H9 (cell line): ENCODE results near the gene EFEMP1. TPM values are rescaled to one million over a fixed set of nuclear protein-coding genes. Genes with fewer than 3 reads are reported as not detected.

ENCODE experiments used
- DNase-seq: peaks from one replicate; pipeline ENCODE4 v3.0.0-alpha.2; 2017
- H2AFZ ChIP-seq: one replicate; pipeline ENCODE4 v1.6.1; 2013; ENCODE audit warnings: mild to moderate bottlenecking, low read length, control low read depth, moderate library complexity
- H2AK5ac ChIP-seq: 2 replicates; pipeline ENCODE4 v1.6.1; 2013; ENCODE audit warnings: low read length, control low read depth, mixed read lengths; ENCODE audit not compliant: insufficient read length
- H2BK120ac ChIP-seq: one replicate; pipeline ENCODE4 v1.6.1; 2013; ENCODE audit warnings: low read depth, mild to moderate bottlenecking, low read length, control low read depth, inconsistent platforms; ENCODE audit not compliant: poor library complexity, severe bottlenecking
- H2BK12ac ChIP-seq: 2 replicates; pipeline ENCODE4 v1.6.1; 2013; ENCODE audit warnings: low read length, control low read depth, mixed read lengths, low read depth; ENCODE audit not compliant: insufficient read length
- H2BK15ac ChIP-seq: 2 replicates; pipeline ENCODE4 v1.6.1; 2013; ENCODE audit warnings: low read depth, low read length, control low read depth
- H2BK20ac ChIP-seq: one replicate; pipeline ENCODE4 v1.6.1; 2013; ENCODE audit warnings: low read depth, mild to moderate bottlenecking, low read length, control low read depth, inconsistent platforms; ENCODE audit not compliant: poor library complexity, severe bottlenecking
- H2BK5ac ChIP-seq: 2 replicates; pipeline ENCODE4 v1.6.1; 2013; ENCODE audit warnings: low read length, control low read depth, mixed read lengths; ENCODE audit not compliant: insufficient read length
- H3K14ac ChIP-seq: 2 replicates; pipeline ENCODE4 v1.6.1; 2013; ENCODE audit warnings: low read length, control low read depth; ENCODE audit not compliant: insufficient read depth
- H3K18ac ChIP-seq: 2 replicates; pipeline ENCODE4 v1.6.1; 2013; ENCODE audit warnings: low read depth, mild to moderate bottlenecking, mixed read lengths, low read length, control low read depth; ENCODE audit not compliant: insufficient read length
- H3K23ac ChIP-seq: 2 replicates; pipeline ENCODE4 v1.6.1; 2013; ENCODE audit warnings: low read length, control low read depth, mixed read lengths, low read depth; ENCODE audit not compliant: insufficient read length
- H3K23me2 ChIP-seq: 2 replicates; pipeline ENCODE4 v1.6.1; 2013; ENCODE audit warnings: low read depth, mild to moderate bottlenecking, mixed read lengths, low read length, control low read depth; ENCODE audit not compliant: insufficient read length, poor library complexity, severe bottlenecking
- H3K27ac ChIP-seq: 2 replicates; pipeline ENCODE4 v1.5.1; 2013; ENCODE audit warnings: low read length, control low read depth, mixed read lengths, low read depth; ENCODE audit not compliant: insufficient read length
- H3K27me3 ChIP-seq: 2 replicates; pipeline ENCODE4 v1.6.1; 2013; ENCODE audit warnings: low read length, control low read depth, inconsistent platforms; ENCODE audit not compliant: insufficient read depth
- H3K4ac ChIP-seq: 2 replicates; pipeline ENCODE4 v1.6.1; 2013; ENCODE audit warnings: low read depth, mild to moderate bottlenecking, control low read depth, inconsistent platforms, low read length, moderate library complexity
- H3K4me1 ChIP-seq: 2 replicates; pipeline ENCODE4 v1.6.1; 2013; ENCODE audit warnings: low read length, control low read depth, inconsistent platforms; ENCODE audit not compliant: insufficient read depth
- H3K4me2 ChIP-seq: 2 replicates; pipeline ENCODE4 v1.6.1; 2013; ENCODE audit warnings: low read length, control low read depth, mixed read lengths; ENCODE audit not compliant: insufficient read length, insufficient read depth
- H3K56ac ChIP-seq: 2 replicates; pipeline ENCODE4 v1.6.1; 2013; ENCODE audit warnings: low read depth, mild to moderate bottlenecking, mixed read lengths, low read length, control low read depth; ENCODE audit not compliant: insufficient read length
- H3K79me1 ChIP-seq: 2 replicates; pipeline ENCODE4 v1.6.1; 2013; ENCODE audit warnings: low read depth, mild to moderate bottlenecking, moderate library complexity, low read length, control low read depth, inconsistent platforms; ENCODE audit not compliant: insufficient read depth, poor library complexity, severe bottlenecking
- H3K79me2 ChIP-seq: 2 replicates; pipeline ENCODE4 v1.6.1; 2013; ENCODE audit warnings: low read length, control low read depth, inconsistent platforms; ENCODE audit not compliant: insufficient read depth
- H3K9ac ChIP-seq: 2 replicates; pipeline ENCODE4 v1.6.1; 2013; ENCODE audit warnings: low read length, control low read depth, mixed read lengths; ENCODE audit not compliant: insufficient read length; ENCODE audit errors: extremely low read depth
- H3K9me3 ChIP-seq: one replicate; pipeline ENCODE4 v1.6.1; 2013; ENCODE audit warnings: low read depth, low read length, inconsistent platforms; ENCODE audit not compliant: control insufficient read depth
- H3T11ph ChIP-seq: one replicate; pipeline ENCODE4 v1.6.1; 2013; ENCODE audit warnings: mild to moderate bottlenecking, low read length, control low read depth, inconsistent platforms
- H4K20me1 ChIP-seq: one replicate; pipeline ENCODE4 v1.6.1; 2013; ENCODE audit not compliant: control insufficient read depth, insufficient read length, insufficient read depth
- H4K5ac ChIP-seq: 2 replicates; pipeline ENCODE4 v1.6.1; 2013; ENCODE audit warnings: low read depth, mild to moderate bottlenecking, mixed read lengths, low read length, control low read depth; ENCODE audit not compliant: insufficient read length
- H4K8ac ChIP-seq: replicated peaks from 2 replicates; pipeline ENCODE4 v1.6.1; 2013; ENCODE audit warnings: low read length, control low read depth, mixed read lengths, low read depth; ENCODE audit not compliant: insufficient read length
- H4K91ac ChIP-seq: 2 replicates; pipeline ENCODE4 v1.6.1; 2013; ENCODE audit warnings: low read depth, mild to moderate bottlenecking, moderate library complexity, mixed read lengths, low read length, control low read depth; ENCODE audit not compliant: insufficient read length
- H3K27ac Mint-ChIP-seq, 3 experiments: 2 replicates in 2 of 3; 3 replicates in 1 of 3; pipeline ENCODE4 v1.8.0; 2020 to 2021; ENCODE audit warnings: mixed read lengths in 3 of 3, mild to moderate bottlenecking in 1 of 3, moderate library complexity in 1 of 3
- H3K27me3 Mint-ChIP-seq: 2 replicates; pipeline ENCODE4 v1.8.0; 2021; ENCODE audit warnings: low read depth, mild to moderate bottlenecking, moderate library complexity, mixed read lengths
- H3K36me3 Mint-ChIP-seq, 3 experiments: 2 replicates in 2 of 3; 3 replicates in 1 of 3; pipeline ENCODE4 v1.8.0; 2020 to 2021; ENCODE audit warnings: low read depth in 3 of 3, mixed read lengths in 3 of 3; ENCODE audit not compliant: insufficient read depth in 1 of 3
- H3K4me1 Mint-ChIP-seq, 2 experiments: 2 replicates each; pipeline ENCODE4 v1.8.0; 2020; ENCODE audit warnings: mixed read lengths in 2 of 2
- H3K4me3 Mint-ChIP-seq, 2 experiments: 2 replicates in 1 of 2; 3 replicates in 1 of 2; pipeline ENCODE4 v1.8.0; 2020 to 2021; ENCODE audit warnings: mild to moderate bottlenecking in 2 of 2, mixed read lengths in 2 of 2, moderate library complexity in 1 of 2
- H3K9me3 Mint-ChIP-seq, 2 experiments: 2 replicates in 1 of 2; 3 replicates in 1 of 2; pipeline ENCODE4 v1.8.0; 2020; ENCODE audit warnings: mild to moderate bottlenecking in 2 of 2, mixed read lengths in 2 of 2, moderate library complexity in 1 of 2
- WGBS: extraction: QIAGEN DNeasy Blood & Tissue Kit; methylation state at CpG from one replicate; pipeline ENCODE4 v1.1.7; 2013; ENCODE audit warnings: missing lambda C conversion rate, low lambda C conversion rate, mixed read lengths; ENCODE audit not compliant: insufficient read length; ENCODE audit errors: extremely low coverage; 5-methylcytosine and 5-hydroxymethylcytosine counted together
- long read RNA-seq: library from polyadenylated mRNA; unstranded; transcript quantifications from one replicate; pipeline ENCODE4 v2.0.0, GENCODE V29; 2020
- total RNA-seq: library from RNA; stranded (reverse); gene quantifications from 2 replicates; pipeline ENCODE4 v1.2.1, GENCODE V29; 2021
- TF ChIP-seq, protein P1 (sequence below): fragments of 200-600 bp; sonication (generic); conservative IDR thresholded peaks from 3 replicates; pipeline ENCODE4 v1.8.0; 2021; ENCODE audit warnings: antibody characterized with exemption, mild to moderate bottlenecking

EFEMP1 gene, protein sequence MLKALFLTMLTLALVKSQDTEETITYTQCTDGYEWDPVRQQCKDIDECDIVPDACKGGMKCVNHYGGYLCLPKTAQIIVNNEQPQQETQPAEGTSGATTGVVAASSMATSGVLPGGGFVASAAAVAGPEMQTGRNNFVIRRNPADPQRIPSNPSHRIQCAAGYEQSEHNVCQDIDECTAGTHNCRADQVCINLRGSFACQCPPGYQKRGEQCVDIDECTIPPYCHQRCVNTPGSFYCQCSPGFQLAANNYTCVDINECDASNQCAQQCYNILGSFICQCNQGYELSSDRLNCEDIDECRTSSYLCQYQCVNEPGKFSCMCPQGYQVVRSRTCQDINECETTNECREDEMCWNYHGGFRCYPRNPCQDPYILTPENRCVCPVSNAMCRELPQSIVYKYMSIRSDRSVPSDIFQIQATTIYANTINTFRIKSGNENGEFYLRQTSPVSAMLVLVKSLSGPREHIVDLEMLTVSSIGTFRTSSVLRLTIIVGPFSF
- total RNA-seq, result 3.5 and 3.7 TPM in 2 replicates
- long read RNA-seq, transcript EFEMP1-201 (12 exons, 1,820 nt), result minor isoform, 6 of 34 reads
- long read RNA-seq, transcript EFEMP1-202 (11 exons, 3,024 nt), result major isoform, 23 of 34 reads
- long read RNA-seq, partial matches to known transcripts, result 2 of 34 reads
- long read RNA-seq, other reads (novel, unspliced or antisense), result 3 of 34 reads

DNA sequence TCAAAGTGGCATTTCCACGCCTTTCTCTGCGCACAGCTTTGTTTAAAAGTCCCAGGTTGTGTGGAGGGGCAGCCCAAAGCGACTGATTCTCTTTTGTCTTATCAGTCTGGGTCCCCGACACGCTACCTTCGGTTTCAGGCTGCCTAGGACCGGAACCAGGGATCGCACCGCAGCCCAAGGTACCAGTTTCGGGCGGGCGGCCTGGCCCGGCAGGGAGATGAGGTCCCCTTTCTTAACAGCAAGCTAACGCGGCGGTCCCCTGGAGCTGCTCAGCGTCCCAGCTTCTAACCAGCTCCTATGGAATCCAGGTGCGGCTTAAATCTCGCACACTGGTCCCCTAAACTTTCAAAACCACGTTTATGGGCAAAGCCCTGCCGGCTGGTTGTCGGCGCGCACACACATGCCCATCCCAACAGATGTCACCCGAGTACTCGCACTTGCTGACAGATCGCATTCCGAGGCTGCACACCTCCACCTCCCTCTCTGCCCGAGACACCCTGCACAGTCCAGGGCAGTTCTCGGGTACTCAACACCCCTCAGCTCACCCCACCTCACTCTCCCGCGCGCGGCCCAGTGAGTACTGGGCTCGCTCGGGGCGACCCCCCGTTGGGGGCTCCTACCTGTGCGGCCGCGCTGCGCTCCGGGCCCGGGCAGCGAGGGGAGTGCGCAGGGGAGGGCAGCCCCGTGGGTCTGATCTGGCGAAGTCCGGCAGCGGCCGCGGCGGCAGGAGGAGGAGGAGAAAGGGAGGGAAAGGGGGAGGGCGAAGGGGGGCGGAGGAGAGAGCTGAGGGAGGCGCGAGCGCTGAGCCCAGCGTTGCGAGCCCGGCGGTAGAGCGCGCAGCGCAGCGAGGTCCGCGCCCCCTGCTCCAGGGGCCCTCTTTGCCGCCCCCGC is at the start of gene EFEMP1:
TSS of gene EFEMP1 (minus strand) at position 692 of the 891 bp plus-strand sequence. CDS start 1,342 bp downstream, outside the sequence.
- H2BK5ac ChIP-seq, result no peak within 1 kb of the TSS
- peaks cover 14% of the 10 kb centered on the region for H3K23me2 ChIP-seq
- no peak within 1 kb of the TSS for H3K23ac ChIP-seq
- H3K4ac ChIP-seq, result no peak within 1 kb of the TSS
- Mint-ChIP-seq H3K27me3 (peaks cover 65% of the 10 kb centered on the region), H3K36me3 (no peaks in the 10 kb centered on the region), H3K27ac (no peak within 1 kb of the TSS), H3K4me1 (peaks cover 17 to 22% of the 10 kb centered on the region in 2 experiments), H3K4me3 (peak within 1 kb of the TSS; percentile 74 to 94), H3K9me3 (no peaks in the 10 kb centered on the region)
- TF ChIP-seq, protein P1, sequence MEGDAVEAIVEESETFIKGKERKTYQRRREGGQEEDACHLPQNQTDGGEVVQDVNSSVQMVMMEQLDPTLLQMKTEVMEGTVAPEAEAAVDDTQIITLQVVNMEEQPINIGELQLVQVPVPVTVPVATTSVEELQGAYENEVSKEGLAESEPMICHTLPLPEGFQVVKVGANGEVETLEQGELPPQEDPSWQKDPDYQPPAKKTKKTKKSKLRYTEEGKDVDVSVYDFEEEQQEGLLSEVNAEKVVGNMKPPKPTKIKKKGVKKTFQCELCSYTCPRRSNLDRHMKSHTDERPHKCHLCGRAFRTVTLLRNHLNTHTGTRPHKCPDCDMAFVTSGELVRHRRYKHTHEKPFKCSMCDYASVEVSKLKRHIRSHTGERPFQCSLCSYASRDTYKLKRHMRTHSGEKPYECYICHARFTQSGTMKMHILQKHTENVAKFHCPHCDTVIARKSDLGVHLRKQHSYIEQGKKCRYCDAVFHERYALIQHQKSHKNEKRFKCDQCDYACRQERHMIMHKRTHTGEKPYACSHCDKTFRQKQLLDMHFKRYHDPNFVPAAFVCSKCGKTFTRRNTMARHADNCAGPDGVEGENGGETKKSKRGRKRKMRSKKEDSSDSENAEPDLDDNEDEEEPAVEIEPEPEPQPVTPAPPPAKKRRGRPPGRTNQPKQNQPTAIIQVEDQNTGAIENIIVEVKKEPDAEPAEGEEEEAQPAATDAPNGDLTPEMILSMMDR, result no peak
- H4K91ac ChIP-seq, result no peak within 1 kb of the TSS
- no peak within 1 kb of the TSS for H2BK120ac ChIP-seq
- peaks cover 4% of the 10 kb centered on the region; the same call in 1 of the 2 replicates for H3K4me1 ChIP-seq
- DNase-seq, result peak; percentile 75
- 0 out of 2 replicates have a peak within 1 kb of the TSS, but pooled peaks have one; percentile 8 for H3K14ac ChIP-seq
- no peak within 1 kb of the TSS for H2BK20ac ChIP-seq
- no peaks in the 10 kb centered on the region for H3K79me2 ChIP-seq
- no peak within 1 kb of the TSS for H2BK12ac ChIP-seq
- no peak within 1 kb of the TSS for H3K56ac ChIP-seq
- WGBS, result no CpG with 5 or more reads among the region's 70 CpGs
- no peak within 1 kb of the TSS for H2AK5ac ChIP-seq
- no peak within 1 kb of the TSS for H4K8ac ChIP-seq
- peak within 1 kb of the TSS; percentile 100 for H3K4me2 ChIP-seq
- no peaks in the 10 kb centered on the region for H3K9me3 ChIP-seq
- H3K9ac ChIP-seq, result peak within 1 kb of the TSS; percentile 45
- H3K79me1 ChIP-seq, result no peaks in the 10 kb centered on the region
- no peak within 1 kb of the TSS for H3K27ac ChIP-seq
- peak within 1 kb of the TSS; percentile 11 for H3K18ac ChIP-seq
- no peak within 1 kb of the TSS; the same call in 1 of the 2 replicates for H2BK15ac ChIP-seq
- H2AFZ ChIP-seq, result peak within 1 kb of the TSS; percentile 7
- no peak within 1 kb of the TSS for H4K5ac ChIP-seq
- no peaks in the 10 kb centered on the region for H4K20me1 ChIP-seq
- no peak within 1 kb of the TSS for H3T11ph ChIP-seq
- peaks cover 2% of the 10 kb centered on the region; the same call in 1 of the 2 replicates for H3K27me3 ChIP-seq
